Thymus (tissue), 11 donors: ENCODE measurements around the gene FHIT. TPM values are rescaled to one million over a fixed set of nuclear protein-coding genes. Genes with fewer than 3 reads are reported as not detected.

Experiments used
- DNase-seq, 9 donors: peaks; one replicate each; pipeline ENCODE4 v3.0.0-alpha.2; 2013; ENCODE audit warnings: low spot score in 9 of 9, low read depth in 6 of 9, missing footprints in 1 of 9
- H3K27ac ChIP-seq, 2 donors: one replicate each; pipeline ENCODE4 v1.5.1; 2013; ENCODE audit warnings: control low read depth in 1 of 2, low read depth in 1 of 2, low read length in 1 of 2, mild to moderate bottlenecking in 1 of 2, moderate library complexity in 1 of 2
- H3K27me3 ChIP-seq, 2 donors: one replicate each; pipeline ENCODE4 v1.5.1; 2013; ENCODE audit warnings: low read length in 1 of 2; ENCODE audit not compliant: control insufficient read depth in 2 of 2, insufficient read depth in 1 of 2
- H3K36me3 ChIP-seq, 2 donors: one replicate each; pipeline ENCODE4 v1.5.1; 2013; ENCODE audit warnings: low read length in 1 of 2, mild to moderate bottlenecking in 1 of 2, moderate library complexity in 1 of 2; ENCODE audit not compliant: control insufficient read depth in 2 of 2, insufficient read depth in 2 of 2
- H3K4me1 ChIP-seq, 2 donors: one replicate each; pipeline ENCODE4 v1.5.1; 2013; ENCODE audit warnings: low read length in 2 of 2; ENCODE audit not compliant: control insufficient read depth in 2 of 2, insufficient read depth in 2 of 2
- H3K4me3 ChIP-seq, 2 donors: one replicate each; pipeline ENCODE4 v1.5.1; 2013; ENCODE audit warnings: low read length in 2 of 2, control low read depth in 1 of 2, mild to moderate bottlenecking in 1 of 2
- H3K9me3 ChIP-seq, 2 donors: one replicate each; pipeline ENCODE4 v1.5.1; 2013; ENCODE audit warnings: low read length in 1 of 2, mild to moderate bottlenecking in 1 of 2; ENCODE audit not compliant: control insufficient read depth in 2 of 2, insufficient read depth in 1 of 2
- WGBS: extraction: QIAGEN DNeasy Blood & Tissue Kit; methylation state at CpG from one replicate; pipeline ENCODE4 v1.1.7; 2013; 5-methylcytosine and 5-hydroxymethylcytosine counted together
- polyA plus RNA-seq: library from polyadenylated mRNA; stranded (reverse); fragments of 200-250 nt; gene quantifications from one replicate; pipeline ENCODE4 v1.2.3, GENCODE V29; 2013
- total RNA-seq: library from RNA; stranded (reverse); fragments of 120-200 nt; gene quantifications from one replicate; pipeline ENCODE4 v1.2.4, GENCODE V29; 2013
- donor health status: healthy.

Gene FHIT
- total and polyA plus RNA-seq, 2 donors, result 9.2 to 13.2 TPM

DNA sequence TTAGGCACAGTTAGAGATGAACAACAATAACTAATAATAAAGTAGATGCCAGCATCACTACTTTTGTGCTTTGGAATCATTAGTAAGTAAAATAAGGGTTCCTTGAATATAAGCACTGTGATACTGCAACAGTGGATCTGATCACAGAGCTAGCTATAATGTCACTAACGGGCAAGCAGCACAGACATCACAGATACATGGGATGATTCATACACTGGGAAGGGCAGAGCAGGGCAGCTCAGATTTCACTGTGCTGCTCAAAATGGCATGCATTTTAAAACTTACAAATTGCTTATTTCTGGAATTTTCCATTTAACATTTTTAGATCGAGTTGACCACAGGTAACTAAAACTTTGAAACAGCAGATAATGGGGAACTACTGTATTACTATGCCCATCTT lies 476.6 kb downstream of the FHIT start:
- H3K36me3 ChIP-seq, result no peaks in the 10 kb centered on the region
- WGBS, result 96% methylated on average over 2 of the region's 2 CpGs
- no peak overlapping the region for H3K27ac ChIP-seq
- no peaks in the 10 kb centered on the region for H3K27me3 ChIP-seq
- peaks cover 0 to 7% of the 10 kb centered on the region in 2 donors for H3K9me3 ChIP-seq
- no peak overlapping the region for H3K4me3 ChIP-seq
- H3K4me1 ChIP-seq, result no peaks in the 10 kb centered on the region
- DNase-seq, result no peak

DNA sequence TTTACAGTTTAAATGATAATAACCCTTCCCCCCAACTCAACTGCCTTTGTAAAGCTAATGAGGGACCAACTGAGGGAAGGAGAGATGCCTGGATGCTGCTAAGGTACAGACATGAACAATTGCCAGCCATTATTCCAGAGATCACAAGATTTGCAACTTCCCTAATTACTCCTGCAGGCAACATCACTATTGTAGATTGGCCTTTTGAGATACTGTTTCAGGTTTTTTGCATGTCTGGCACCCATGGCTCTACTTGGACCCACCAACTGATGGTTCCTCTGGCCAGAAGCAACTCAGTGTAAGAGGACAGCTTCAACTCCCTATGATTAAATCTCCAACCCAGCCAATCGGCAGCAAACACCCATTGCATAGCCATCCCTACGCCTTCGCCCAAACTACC lies 478.7 kb downstream of the FHIT start:
- DNase-seq, result no peak
- Histone ChIP-seq H3K4me1 (no peaks in the 10 kb centered on the region), H3K4me3 (no peak overlapping the region), H3K27ac (no peak overlapping the region), H3K36me3 (no peaks in the 10 kb centered on the region), H3K27me3 (no peaks in the 10 kb centered on the region), H3K9me3 (peaks cover 0 to 7% of the 10 kb centered on the region in 2 donors)
- 99% methylated on average over 3 of the region's 3 CpGs for WGBS

DNA sequence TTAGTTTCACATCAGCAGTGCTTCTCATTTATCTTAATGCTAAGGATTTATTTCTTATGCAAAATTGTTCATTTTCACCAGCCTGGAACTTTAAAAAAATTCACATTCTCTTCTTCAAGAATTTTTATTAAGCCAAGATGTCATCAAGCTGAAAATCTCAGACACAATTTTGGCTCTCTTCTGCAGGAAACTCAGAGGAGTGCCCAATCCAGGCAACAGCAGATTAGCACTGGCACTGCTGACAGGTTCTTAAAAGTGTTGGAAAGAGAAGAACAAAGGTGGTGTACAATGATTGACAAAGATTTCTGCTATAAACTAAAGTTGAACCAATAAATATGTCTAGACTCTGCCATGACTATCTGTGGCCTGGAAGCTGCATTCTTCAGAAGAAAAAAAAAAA lies 479.5 kb downstream of the FHIT start:
- Histone ChIP-seq H3K4me1 (no peaks in the 10 kb centered on the region), H3K27ac (no peak overlapping the region), H3K36me3 (no peaks in the 10 kb centered on the region), H3K4me3 (no peak overlapping the region), H3K9me3 (peaks cover 0 to 7% of the 10 kb centered on the region in 2 donors), H3K27me3 (no peaks in the 10 kb centered on the region)
- DNase-seq, result no peak

DNA sequence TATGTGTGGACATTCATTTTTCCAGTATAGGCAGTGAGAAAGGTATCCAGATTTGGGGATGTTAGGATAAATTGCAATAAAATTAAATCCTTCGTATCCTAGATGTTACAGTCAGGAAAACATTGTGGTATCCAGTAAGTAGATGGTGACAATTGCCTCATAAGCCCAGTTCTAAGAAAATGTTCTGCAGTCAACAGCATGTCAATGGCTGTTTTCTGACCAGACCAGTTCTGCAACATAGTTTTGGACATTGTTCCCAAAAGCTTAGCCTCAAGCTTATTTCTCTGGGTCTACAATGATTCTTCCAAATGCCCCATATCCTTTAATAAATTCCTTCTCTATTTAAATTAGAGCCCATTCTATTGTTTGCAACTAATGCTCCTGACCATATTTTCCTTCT lies 480.7 kb downstream of the FHIT start:
- 93% methylated on average over 1 of the region's 1 CpG for WGBS
- H3K36me3 ChIP-seq, result no peaks in the 10 kb centered on the region
- no peak for DNase-seq

DNA sequence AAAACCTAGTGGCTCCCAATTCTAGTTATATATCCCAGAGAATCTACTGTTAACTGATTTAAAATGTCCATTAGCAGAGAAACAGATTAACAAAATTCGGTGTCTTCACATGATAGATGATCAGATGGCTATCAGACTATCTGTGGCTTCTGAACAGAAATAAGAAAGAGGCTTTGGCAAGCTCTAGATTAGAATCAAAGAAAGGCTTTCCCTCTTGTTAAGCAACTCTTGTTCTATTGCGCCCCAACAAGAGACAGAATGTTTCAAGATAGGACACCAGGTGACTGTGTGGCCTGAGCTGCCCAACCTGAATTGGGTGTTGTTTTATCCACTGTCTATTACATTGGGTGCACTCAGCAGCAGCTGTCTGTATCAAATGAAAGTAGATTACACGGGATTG lies 483.7 kb downstream of the FHIT start:
- DNase-seq, result no peak
- H3K27ac ChIP-seq, result no peak overlapping the region
- 64% methylated on average over 3 of the region's 3 CpGs for WGBS
- no peaks in the 10 kb centered on the region for H3K4me1 ChIP-seq
- H3K4me3 ChIP-seq, result no peak overlapping the region
- no peaks in the 10 kb centered on the region for H3K27me3 ChIP-seq
- H3K9me3 ChIP-seq, result no peaks in the 10 kb centered on the region
- no peaks in the 10 kb centered on the region for H3K36me3 ChIP-seq

More for the DNA sequence above, 480.7 kb downstream of the FHIT start:
- Histone ChIP-seq H3K9me3 (peaks cover 0 to 5% of the 10 kb centered on the region in 2 donors), H3K27ac (no peak overlapping the region), H3K4me1 (no peaks in the 10 kb centered on the region), H3K27me3 (no peaks in the 10 kb centered on the region), H3K4me3 (no peak overlapping the region)

DNA sequence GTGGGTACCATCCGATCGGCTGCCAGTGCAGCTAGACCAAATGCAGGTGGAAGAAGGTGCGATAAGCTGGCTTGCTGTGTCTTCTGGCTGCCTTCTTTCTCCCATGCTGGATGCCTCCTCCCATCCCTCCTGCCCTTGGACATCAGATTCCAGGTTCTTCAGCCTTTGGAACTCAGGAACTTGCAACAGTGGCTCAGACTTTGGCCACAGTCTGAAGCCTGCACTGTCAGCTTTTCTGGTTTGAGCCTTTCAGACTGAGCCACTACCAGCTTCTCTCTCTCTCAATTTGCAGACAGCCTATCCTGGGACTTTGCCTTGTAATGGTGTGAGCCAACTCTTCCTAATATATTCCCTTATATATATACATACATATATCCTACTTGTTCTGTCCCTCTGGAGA lies 485.5 kb downstream of the FHIT start:
- no peaks in the 10 kb centered on the region for H3K9me3 ChIP-seq
- no peak for DNase-seq
- H3K36me3 ChIP-seq, result no peaks in the 10 kb centered on the region
- over 99% methylated on average over 3 of the region's 3 CpGs for WGBS
- no peaks in the 10 kb centered on the region for H3K27me3 ChIP-seq
- no peak overlapping the region for H3K4me3 ChIP-seq
- no peaks in the 10 kb centered on the region for H3K4me1 ChIP-seq
- no peak overlapping the region for H3K27ac ChIP-seq

DNA sequence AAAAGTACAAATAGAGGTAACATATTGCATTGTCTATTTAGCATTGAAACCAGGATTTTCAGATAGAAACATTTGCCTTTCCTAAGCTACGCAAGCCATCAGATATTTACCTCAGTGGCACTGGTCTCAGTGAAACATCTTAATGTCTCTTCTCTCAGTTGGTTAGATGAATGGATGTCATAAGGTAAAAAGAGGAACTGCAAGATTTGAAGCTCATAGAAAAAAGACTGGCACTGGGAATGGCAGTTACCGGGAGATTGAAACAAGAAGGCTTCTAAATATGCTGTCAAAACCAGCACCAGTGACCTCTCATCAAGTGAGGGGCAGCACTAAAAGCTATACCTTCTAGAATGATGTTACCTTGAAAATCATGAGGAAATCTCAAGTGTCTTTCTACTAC lies 486.4 kb downstream of the FHIT start:
- 92% methylated on average over 2 of the region's 2 CpGs for WGBS
- no peak overlapping the region for H3K4me3 ChIP-seq
- no peaks in the 10 kb centered on the region for H3K36me3 ChIP-seq
- DNase-seq, result no peak
- H3K27me3 ChIP-seq, result no peaks in the 10 kb centered on the region
- peaks cover 0 to 3% of the 10 kb centered on the region in 2 donors for H3K4me1 ChIP-seq
- no peaks in the 10 kb centered on the region for H3K9me3 ChIP-seq
- H3K27ac ChIP-seq, result no peak overlapping the region

DNA sequence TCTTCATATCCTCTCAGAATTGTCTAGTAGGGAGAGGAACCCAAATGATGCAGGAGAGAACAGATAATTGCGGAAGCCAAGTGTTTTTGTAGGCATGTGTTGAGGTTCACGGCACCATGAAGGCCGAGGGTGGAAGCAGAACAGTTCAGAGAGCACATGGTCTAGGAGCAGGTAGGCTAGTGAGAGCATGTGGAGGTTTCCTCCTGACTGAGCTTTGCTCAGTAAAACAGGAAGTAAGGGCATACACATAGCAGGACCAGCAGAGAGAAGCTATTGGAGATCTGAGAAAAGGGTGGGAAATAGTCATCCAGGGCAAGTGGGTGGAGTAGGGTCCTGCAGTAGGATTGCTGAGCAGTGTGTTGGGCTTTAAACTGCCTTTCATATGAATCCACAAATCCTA lies 491.1 kb downstream of the FHIT start:
- peaks cover 0 to 6% of the 10 kb centered on the region in 2 donors for H3K4me1 ChIP-seq
- H3K36me3 ChIP-seq, result no peaks in the 10 kb centered on the region
- H3K27me3 ChIP-seq, result no peaks in the 10 kb centered on the region
- WGBS, result 94% methylated on average over 3 of the region's 3 CpGs
- H3K27ac ChIP-seq, result no peak overlapping the region
- H3K9me3 ChIP-seq, result no peaks in the 10 kb centered on the region
- no peak for DNase-seq
- no peak overlapping the region for H3K4me3 ChIP-seq

DNA sequence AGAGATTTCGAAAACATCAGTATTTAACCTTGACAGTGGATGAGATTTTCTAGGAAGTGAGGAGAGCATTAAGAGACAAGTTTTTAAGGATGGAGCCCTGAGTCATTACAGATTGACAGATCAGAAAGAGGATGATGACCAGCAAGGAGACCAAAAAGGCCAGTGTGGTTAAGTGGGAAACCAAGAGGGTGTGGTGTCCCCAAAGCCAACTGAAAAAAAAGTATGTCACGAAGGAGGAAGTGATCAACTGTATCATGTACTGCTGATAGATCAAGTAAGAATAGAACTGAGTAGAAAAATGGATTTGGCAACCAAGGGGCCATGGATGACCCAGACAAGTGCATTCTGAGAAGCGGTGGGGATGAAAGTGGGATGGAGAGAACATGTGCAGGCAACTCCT lies 491.8 kb downstream of the FHIT start:
- Histone ChIP-seq H3K36me3 (no peaks in the 10 kb centered on the region), H3K4me3 (no peak overlapping the region), H3K4me1 (peaks cover 0 to 6% of the 10 kb centered on the region in 2 donors), H3K27ac (no peak overlapping the region), H3K9me3 (no peaks in the 10 kb centered on the region), H3K27me3 (no peaks in the 10 kb centered on the region)
- 97% methylated on average over 3 of the region's 3 CpGs for WGBS
- DNase-seq, result no peak

DNA sequence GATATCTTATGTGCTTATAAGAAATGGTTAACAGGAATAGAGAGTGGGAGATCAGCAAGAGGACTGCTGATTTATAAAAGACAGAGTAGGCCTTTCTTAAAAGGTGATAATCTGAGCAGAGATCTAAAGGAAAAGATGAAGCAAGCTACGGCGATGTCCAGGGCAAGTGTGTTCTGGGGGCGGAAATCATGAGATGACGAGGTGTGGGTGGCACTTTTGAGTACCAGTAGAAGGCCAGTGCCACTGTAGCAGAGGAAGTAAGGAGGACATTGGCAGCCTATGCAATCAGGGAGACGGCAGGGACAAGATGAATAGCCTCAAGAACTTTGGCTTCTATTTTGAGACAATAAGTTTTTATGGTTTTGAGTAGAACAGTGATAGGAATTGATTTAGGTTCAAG lies 492.4 kb downstream of the FHIT start:
- Histone ChIP-seq H3K27ac (no peak overlapping the region), H3K4me1 (peaks cover 0 to 6% of the 10 kb centered on the region in 2 donors), H3K4me3 (no peak overlapping the region), H3K9me3 (no peaks in the 10 kb centered on the region), H3K36me3 (no peaks in the 10 kb centered on the region), H3K27me3 (no peaks in the 10 kb centered on the region)
- DNase-seq, result no peak
- 96% methylated on average over 5 of the region's 5 CpGs for WGBS
